CD8-positive, alpha-beta memory T cell (primary cell): ENCODE data around the gene SGCA. TPM values are rescaled to one million over a fixed set of nuclear protein-coding genes. Genes with fewer than 3 reads are reported as not detected.

Source experiments
- CTCF ChIA-PET: fragments of 350-600 bp; sonication (Branson Sonifier 250); formaldehyde crosslinking; loops from one replicate; lab custom pipeline; 2021; ENCODE audit warnings: antibody characterized with exemption; lab: Charles Lee
- POLR2A ChIA-PET: fragments of 350-600 bp; sonication (Branson Sonifier 250); formaldehyde crosslinking; loops from one replicate; lab custom pipeline; 2021; ENCODE audit warnings: antibody characterized with exemption; lab: Charles Lee
- DNase-seq, 5 donors: peaks; one replicate each; pipeline versions ENCODE4 v3.0.0 to v3.0.0-alpha.2; 2020 to 2022; ENCODE audit warnings: mixed read lengths in 1 of 5
- H3K27ac ChIP-seq: one replicate; pipeline ENCODE4 v1.7.0; 2013; ENCODE audit warnings: low read depth, mild to moderate bottlenecking, low read length, moderate library complexity
- H3K27me3 ChIP-seq: 2 replicates; pipeline ENCODE4 v1.7.0; 2013; ENCODE audit warnings: low read length, mild to moderate bottlenecking; ENCODE audit not compliant: insufficient read depth, poor library complexity, severe bottlenecking
- H3K36me3 ChIP-seq: 2 replicates; pipeline ENCODE4 v1.7.0; 2013; ENCODE audit warnings: mild to moderate bottlenecking, low read length, moderate library complexity; ENCODE audit not compliant: insufficient read depth
- H3K4me1 ChIP-seq: 2 replicates; pipeline ENCODE4 v1.7.0; 2013; ENCODE audit warnings: mild to moderate bottlenecking, low read length, moderate library complexity; ENCODE audit not compliant: insufficient read depth
- H3K4me3 ChIP-seq: 2 replicates; pipeline ENCODE4 v1.7.0; 2013; ENCODE audit warnings: mild to moderate bottlenecking, low read length
- H3K9me3 ChIP-seq: 2 replicates; pipeline ENCODE4 v1.7.0; 2013; ENCODE audit warnings: mild to moderate bottlenecking, low read length
- H3K27ac Mint-ChIP-seq, 8 donors: one replicate each; pipeline ENCODE4 v1.8.0; 2020 to 2021; ENCODE audit warnings: mixed read lengths in 8 of 8, mild to moderate bottlenecking in 6 of 8, inconsistent platforms in 3 of 8, moderate library complexity in 3 of 8
- H3K27me3 Mint-ChIP-seq, 2 donors: one replicate each; pipeline ENCODE4 v1.8.0; 2020 to 2021; ENCODE audit warnings: mixed read lengths in 2 of 2, mild to moderate bottlenecking in 1 of 2, moderate library complexity in 1 of 2
- H3K36me3 Mint-ChIP-seq, 3 donors: one replicate each; pipeline ENCODE4 v1.8.0; 2020 to 2021; ENCODE audit warnings: mixed read lengths in 3 of 3, inconsistent platforms in 1 of 3, mild to moderate bottlenecking in 1 of 3
- H3K4me1 Mint-ChIP-seq, 3 donors: one replicate each; pipeline ENCODE4 v1.8.0; 2020 to 2021; ENCODE audit warnings: mixed read lengths in 3 of 3, inconsistent platforms in 1 of 3, mild to moderate bottlenecking in 1 of 3
- H3K4me3 Mint-ChIP-seq, 7 donors: one replicate each; pipeline ENCODE4 v1.8.0; 2020 to 2021; ENCODE audit warnings: mixed read lengths in 7 of 7, mild to moderate bottlenecking in 6 of 7, moderate library complexity in 4 of 7, inconsistent platforms in 2 of 7
- H3K9me3 Mint-ChIP-seq, 5 donors: one replicate each; pipeline ENCODE4 v1.8.0; 2020 to 2022; ENCODE audit warnings: mixed read lengths in 5 of 5, mild to moderate bottlenecking in 3 of 5, moderate library complexity in 2 of 5, inconsistent platforms in 1 of 5
- polyA plus RNA-seq: library from polyadenylated mRNA; unstranded; fragments of 300-500 nt; fragmentation: Illumina TruSeq; gene quantifications from one replicate; pipeline ENCODE4 v1.2.3, GENCODE V29; 2021
- total RNA-seq, 2 experiments: library from RNA; stranded (reverse); gene quantifications; one replicate each; pipeline ENCODE4 v1.2.3, GENCODE V29; 2021

The SGCA gene
- total and polyA plus RNA-seq, 3 experiments from 2014 or later: 0.31 TPM; not detected in 2

- Mint-ChIP-seq H3K4me1 (peaks cover 23 to 33% (median 32%) of the 10 kb centered on the region in 3 donors), H3K27ac (peak overlapping the region in 4 of 8 donors; percentile 37 to 93 (median 60))
- peaks cover 37% of the 10 kb centered on the region for H3K4me1 ChIP-seq
Observed at GRCh38 chr17:50165466-50165865, 339 bp upstream of the SGCA start.

DNA sequence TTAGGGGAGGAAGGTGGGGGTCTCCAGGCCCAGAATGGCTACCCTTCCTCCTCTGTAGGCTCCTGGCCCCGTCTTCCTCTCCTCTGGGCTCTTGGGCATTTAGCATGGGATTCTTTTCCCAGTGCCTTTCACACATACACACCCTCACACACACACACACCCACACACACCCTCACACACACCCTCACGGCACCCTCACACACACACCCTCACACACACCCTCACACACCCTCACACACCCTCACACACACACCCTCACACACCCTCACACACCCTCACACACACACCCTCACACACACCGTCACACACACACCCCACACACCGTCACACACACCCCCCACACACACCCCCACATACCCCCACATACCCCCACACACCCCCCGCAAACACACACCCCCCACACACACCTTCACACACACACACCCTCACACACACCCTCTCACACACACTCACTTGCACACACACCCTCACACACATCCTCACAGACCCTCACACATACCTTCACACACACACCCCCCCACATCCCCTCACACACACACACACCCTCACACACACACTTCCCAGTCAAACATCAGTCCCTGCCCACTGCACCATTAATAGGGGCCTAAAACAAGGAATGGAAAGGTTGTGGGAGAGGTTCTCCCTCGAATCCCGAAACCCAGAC lies 845 bp downstream of the SGCA start:
- Mint-ChIP-seq H3K27me3 (peaks cover 0 to 6% of the 10 kb centered on the region in 2 donors), H3K36me3 (no peaks in the 10 kb centered on the region), H3K4me3 (no peak overlapping the region), H3K4me1 (peaks cover 15 to 24% (median 22%) of the 10 kb centered on the region in 3 donors), H3K9me3 (no peaks in the 10 kb centered on the region), H3K27ac (no peak overlapping the region)
- Histone ChIP-seq H3K9me3 (no peaks in the 10 kb centered on the region), H3K27ac (no peak overlapping the region), H3K36me3 (no peaks in the 10 kb centered on the region), H3K27me3 (no peaks in the 10 kb centered on the region), H3K4me3 (no peak overlapping the region), H3K4me1 (peaks cover 28% of the 10 kb centered on the region)
- DNase-seq: no peak
- ChIA-PET POLR2A (no interaction called here), CTCF (interaction anchor here (1.0 to 1.9 kb wide), 4 partner anchors 14 to 72 kb away, joined by 4 to 8 read pairs (median 5); no protein-coding TSS in a partner anchor)

More at GRCh38 chr17:50165466-50165865, 339 bp upstream of the SGCA start:
- no peaks in the 10 kb centered on the region for H3K9me3 Mint-ChIP-seq
- Histone ChIP-seq H3K36me3 (no peaks in the 10 kb centered on the region), H3K4me3 (no peak overlapping the region), H3K27me3 (no peaks in the 10 kb centered on the region), H3K9me3 (no peaks in the 10 kb centered on the region), H3K27ac (no peak overlapping the region)
- POLR2A ChIA-PET: interaction anchor here (0.5 kb wide), 1 partner anchor 349 kb away, joined by 3 read pairs; no protein-coding TSS in a partner anchor
- CTCF ChIA-PET: interaction anchor here (0.7 to 1.9 kb wide), 6 partner anchors 9 to 71 kb away, joined by 3 to 8 read pairs (median 4); no protein-coding TSS in a partner anchor
- no peak for DNase-seq
- H3K27me3 Mint-ChIP-seq: peaks cover 0 to 8% of the 10 kb centered on the region in 2 donors
- H3K36me3 Mint-ChIP-seq: no peaks in the 10 kb centered on the region
- H3K4me3 Mint-ChIP-seq: peak overlapping the region in 1 of 7 donors; percentile 38

- Mint-ChIP-seq H3K27ac (peak overlapping the region in 1 of 8 donors; percentile 47), H3K27me3 (peaks cover 0 to 5% of the 10 kb centered on the region in 2 donors), H3K4me1 (peaks cover 11 to 17% (median 15%) of the 10 kb centered on the region in 3 donors), H3K9me3 (no peaks in the 10 kb centered on the region), H3K4me3 (no peak overlapping the region), H3K36me3 (no peaks in the 10 kb centered on the region)
- POLR2A ChIA-PET: no interaction called here
- Histone ChIP-seq H3K4me1 (peaks cover 21% of the 10 kb centered on the region), H3K27ac (no peak overlapping the region), H3K9me3 (no peaks in the 10 kb centered on the region), H3K4me3 (no peak overlapping the region), H3K36me3 (no peaks in the 10 kb centered on the region), H3K27me3 (no peaks in the 10 kb centered on the region)
- DNase-seq: no peak
- CTCF ChIA-PET: interaction anchor here (2.5 kb wide), 1 partner anchor 15 kb away, joined by 10 read pairs; no protein-coding TSS in a partner anchor
Observed at GRCh38 chr17:50167371-50167770, 1.6 kb downstream of the SGCA start.

GRCh38 chr17:50168319-50168718 lies 2.5 kb downstream of the SGCA start:
- Mint-ChIP-seq H3K4me3 (peak overlapping the region in 2 of 7 donors; percentile 73 to 88), H3K27me3 (peaks cover 0 to 5% of the 10 kb centered on the region in 2 donors), H3K36me3 (no peaks in the 10 kb centered on the region), H3K4me1 (peaks cover 8 to 13% (median 11%) of the 10 kb centered on the region in 3 donors), H3K9me3 (no peaks in the 10 kb centered on the region), H3K27ac (peak overlapping the region in 5 of 8 donors; percentile 64 to 90 (median 84))
- no peak for DNase-seq
- CTCF ChIA-PET: interaction anchor here (1.9 to 3.0 kb wide), 4 partner anchors 14 to 74 kb away, joined by 6 to 20 read pairs (median 11); no protein-coding TSS in a partner anchor
- Histone ChIP-seq H3K9me3 (no peaks in the 10 kb centered on the region), H3K4me1 (peaks cover 15% of the 10 kb centered on the region), H3K36me3 (no peaks in the 10 kb centered on the region), H3K27ac (no peak overlapping the region), H3K4me3 (peak overlapping the region; percentile 52), H3K27me3 (no peaks in the 10 kb centered on the region)
- POLR2A ChIA-PET: no interaction called here

- no peaks in the 10 kb centered on the region for H3K27me3 ChIP-seq
- Mint-ChIP-seq H3K27ac (peak overlapping the region; percentile 59 to 90 (median 84)), H3K27me3 (peaks cover 0 to 5% of the 10 kb centered on the region in 2 donors), H3K9me3 (no peaks in the 10 kb centered on the region), H3K4me3 (peak overlapping the region; percentile 47 to 88 (median 66)), H3K4me1 (peaks cover 8 to 13% (median 11%) of the 10 kb centered on the region in 3 donors), H3K36me3 (no peaks in the 10 kb centered on the region)
- H3K9me3 ChIP-seq: no peaks in the 10 kb centered on the region
- peak overlapping the region; percentile 11 for H3K27ac ChIP-seq
- ChIA-PET CTCF (interaction anchor here (0.7 to 3.0 kb wide), 24 partner anchors 8 to 212 kb away, joined by 3 to 20 read pairs (median 5); partner anchors contain the start of genes COL1A1 and PPP1R9B), POLR2A (interaction anchor here (0.6 to 0.8 kb wide), 2 partner anchors 19 to 75 kb away, joined by 4 read pairs; no protein-coding TSS in a partner anchor)
- no peaks in the 10 kb centered on the region for H3K36me3 ChIP-seq
- peak; percentile 44 to 82 (median 68) for DNase-seq
- H3K4me3 ChIP-seq: peak overlapping the region; percentile 52
- H3K4me1 ChIP-seq: peaks cover 15% of the 10 kb centered on the region
Observed at GRCh38 chr17:50169121-50169764, 3.4 kb downstream of the SGCA start.

DNA sequence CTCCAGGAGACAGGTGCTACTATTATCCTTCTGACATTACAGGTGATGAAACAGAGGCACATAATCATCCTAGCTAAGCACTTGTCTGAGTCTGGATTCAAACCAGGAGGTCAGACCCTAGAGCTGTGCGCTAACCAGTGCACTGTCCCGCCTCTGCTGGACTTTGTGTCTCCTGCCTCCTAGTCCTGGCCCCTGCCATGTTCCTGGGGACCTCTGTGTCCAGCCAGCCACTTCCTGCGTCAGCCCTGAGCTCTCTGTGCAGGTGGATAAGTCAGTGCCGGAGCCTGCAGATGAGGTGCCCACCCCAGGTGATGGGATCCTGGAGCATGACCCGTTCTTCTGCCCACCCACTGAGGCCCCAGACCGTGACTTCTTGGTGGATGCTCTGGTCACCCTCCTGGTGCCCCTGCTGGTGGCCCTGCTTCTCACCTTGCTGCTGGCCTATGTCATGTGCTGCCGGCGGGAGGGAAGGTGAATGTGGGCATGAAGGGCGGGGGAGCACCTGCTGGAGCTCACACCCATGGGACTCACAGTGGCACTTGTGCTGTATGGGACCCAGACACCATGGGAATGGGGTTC lies 4.2 kb downstream of the SGCA start:
- DNase-seq: no peak
- Histone ChIP-seq H3K27me3 (no peaks in the 10 kb centered on the region), H3K4me1 (peaks cover 15% of the 10 kb centered on the region), H3K36me3 (no peaks in the 10 kb centered on the region), H3K4me3 (no peak overlapping the region), H3K27ac (no peak overlapping the region), H3K9me3 (no peaks in the 10 kb centered on the region)
- no peaks in the 10 kb centered on the region for H3K9me3 Mint-ChIP-seq
- POLR2A ChIA-PET: interaction anchor here (0.5 to 0.8 kb wide), 3 partner anchors 20 to 102 kb away, joined by 4 read pairs; no protein-coding TSS in a partner anchor
- H3K27ac Mint-ChIP-seq: peak overlapping the region in 3 of 8 donors; percentile 69 to 90 (median 83)
- CTCF ChIA-PET: interaction anchor here (0.7 to 3.0 kb wide), 25 partner anchors 8 to 213 kb away, joined by 3 to 20 read pairs (median 5); partner anchors contain the start of genes COL1A1 and PPP1R9B
- peak overlapping the region in 1 of 7 donors; percentile 47 for H3K4me3 Mint-ChIP-seq
- peaks cover 8 to 13% (median 11%) of the 10 kb centered on the region in 3 donors for H3K4me1 Mint-ChIP-seq
- H3K27me3 Mint-ChIP-seq: peaks cover 0 to 5% of the 10 kb centered on the region in 2 donors
- H3K36me3 Mint-ChIP-seq: no peaks in the 10 kb centered on the region

DNA sequence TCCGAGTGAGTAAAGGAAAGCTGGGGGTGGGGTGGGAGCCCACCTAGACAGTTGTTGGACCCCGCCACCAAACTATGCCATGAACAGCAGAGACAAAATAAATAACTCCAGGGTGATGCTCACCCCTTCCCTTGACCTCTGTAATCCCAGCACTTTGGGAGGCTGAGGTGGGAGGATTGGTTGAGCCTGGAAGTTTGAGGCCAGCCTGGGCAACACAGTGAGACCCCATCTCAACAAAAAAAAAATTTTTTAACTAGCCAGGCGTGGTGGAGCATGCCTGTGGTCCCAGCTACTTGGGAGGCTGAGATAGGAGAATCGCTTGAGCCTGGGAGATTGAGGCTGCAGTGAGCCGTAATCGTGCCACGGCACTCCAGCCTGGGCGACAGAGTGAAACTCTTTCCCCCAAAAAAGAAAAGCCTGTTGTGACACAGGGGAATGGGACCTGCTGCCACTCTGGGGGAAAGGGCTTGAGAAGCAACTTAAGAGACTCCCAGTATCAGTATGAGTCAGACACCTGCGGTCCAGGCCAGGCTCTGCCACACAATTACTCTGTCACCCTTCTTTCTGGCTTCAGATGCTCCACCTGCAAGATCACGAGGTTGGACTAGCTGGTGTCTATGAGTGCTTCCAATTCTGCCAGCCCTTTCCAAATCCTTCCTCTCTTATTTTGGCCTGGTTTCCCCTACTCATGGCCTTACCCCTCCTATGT lies 5.0 kb downstream of the SGCA start:
- H3K36me3 Mint-ChIP-seq: no peaks in the 10 kb centered on the region
- no peak overlapping the region for H3K4me3 Mint-ChIP-seq
- no peak overlapping the region for H3K4me3 ChIP-seq
- H3K27ac Mint-ChIP-seq: peak overlapping the region in 3 of 8 donors; percentile 44 to 83 (median 66)
- H3K27me3 ChIP-seq: no peaks in the 10 kb centered on the region
- no peak for DNase-seq
- peaks cover 0 to 5% of the 10 kb centered on the region in 2 donors for H3K27me3 Mint-ChIP-seq
- H3K36me3 ChIP-seq: no peaks in the 10 kb centered on the region
- H3K27ac ChIP-seq: no peak overlapping the region
- H3K9me3 ChIP-seq: no peaks in the 10 kb centered on the region
- peaks cover 15% of the 10 kb centered on the region for H3K4me1 ChIP-seq
- ChIA-PET CTCF (interaction anchor here (0.7 to 3.0 kb wide), 6 partner anchors 30 to 104 kb away, joined by 3 to 20 read pairs (median 8); partner anchors contain the start of gene COL1A1), POLR2A (no interaction called here)
- H3K9me3 Mint-ChIP-seq: no peaks in the 10 kb centered on the region
- peaks cover 8 to 13% (median 11%) of the 10 kb centered on the region in 3 donors for H3K4me1 Mint-ChIP-seq
